CD14-positive monocyte (primary cell): Measurements from ENCODE around the gene TPPP2. TPM values are rescaled to one million over a fixed set of nuclear protein-coding genes. Genes with fewer than 3 reads are reported as not detected.

Experiments used
- DNase-seq, 3 donors: peaks; one replicate each; pipeline ENCODE4 v3.0.0-alpha.2; 2011 to 2022
- H2AFZ ChIP-seq: 2 replicates; pipeline ENCODE4 v1.6.0; 2012; ENCODE audit warnings: mild to moderate bottlenecking, low read depth, low read length, inconsistent platforms; ENCODE audit not compliant: insufficient read depth, poor library complexity, severe bottlenecking
- H3K27ac ChIP-seq, 2 donors: 1 replicate in 1 of 2; 2 replicates in 1 of 2; pipeline ENCODE4 v1.5.1; 2012 to 2013; ENCODE audit warnings: low read length in 2 of 2, control low read depth in 1 of 2, inconsistent platforms in 1 of 2, low read depth in 1 of 2, mild to moderate bottlenecking in 1 of 2
- H3K27me3 ChIP-seq, 2 donors: one replicate each; pipeline versions ENCODE4 v1.6.0 to v1.6.1; 2011 to 2013; ENCODE audit warnings: low read length in 2 of 2; ENCODE audit not compliant: control insufficient read depth in 2 of 2, insufficient read depth in 2 of 2
- H3K36me3 ChIP-seq, 2 donors: replicated peaks in 1 of 2; 1 replicate in 1 of 2; 2 replicates in 1 of 2; pipeline versions ENCODE4 v1.5.1 to v1.6.1; 2012 to 2013; ENCODE audit warnings: low read length in 2 of 2, control low read depth in 1 of 2, inconsistent platforms in 1 of 2, mild to moderate bottlenecking in 1 of 2; ENCODE audit not compliant: insufficient read depth in 2 of 2, control insufficient read depth in 1 of 2
- H3K4me1 ChIP-seq, 2 donors: 1 replicate in 1 of 2; 2 replicates in 1 of 2; pipeline versions ENCODE4 v1.5.1 to v1.6.1; 2012 to 2013; ENCODE audit warnings: low read length in 2 of 2, control low read depth in 1 of 2, inconsistent platforms in 1 of 2, mild to moderate bottlenecking in 1 of 2, moderate library complexity in 1 of 2; ENCODE audit not compliant: insufficient read depth in 2 of 2, control insufficient read depth in 1 of 2
- H3K4me2 ChIP-seq: replicated peaks from 2 replicates; pipeline ENCODE3; 2012; ENCODE audit warnings: low read length, moderate library complexity, mild to moderate bottlenecking; ENCODE audit not compliant: poor library complexity, severe bottlenecking; ENCODE audit errors: extremely low read depth
- H3K4me3 ChIP-seq, 3 experiments: fragments of 200-600 bp in 1 of 3; sonication (generic) in 1 of 3; replicated peaks in 1 of 3; 1 replicate in 2 of 3; 2 replicates in 1 of 3; pipeline ENCODE4 v1.5.1; 2011 to 2013; ENCODE audit warnings: low read length in 3 of 3, mild to moderate bottlenecking in 3 of 3, control low read depth in 2 of 3, low read depth in 2 of 3, inconsistent platforms in 1 of 3, moderate library complexity in 1 of 3
- H3K79me2 ChIP-seq: 2 replicates; pipeline ENCODE4 v1.6.0; 2012; ENCODE audit warnings: mild to moderate bottlenecking, control low read depth, inconsistent platforms, low read length, moderate library complexity; ENCODE audit not compliant: insufficient read depth
- H3K9ac ChIP-seq: 2 replicates; pipeline ENCODE4 v1.6.0; 2017; ENCODE audit warnings: low read length, mild to moderate bottlenecking; ENCODE audit not compliant: insufficient read depth, poor library complexity, severe bottlenecking
- H3K9me3 ChIP-seq, 2 donors: replicated peaks in 1 of 2; 1 replicate in 1 of 2; 2 replicates in 1 of 2; pipeline versions ENCODE4 v1.5.1 to v1.6.1; 2012 to 2013; ENCODE audit warnings: low read length in 2 of 2, control low read depth in 1 of 2; ENCODE audit not compliant: control insufficient read depth in 1 of 2, insufficient read depth in 1 of 2
- H4K20me1 ChIP-seq: 2 replicates; pipeline ENCODE4 v1.6.0; 2012; ENCODE audit warnings: mild to moderate bottlenecking, low read length, control low read depth, moderate library complexity; ENCODE audit not compliant: insufficient read depth
- H3K27ac Mint-ChIP-seq, 7 donors: one replicate each; pipeline ENCODE4 v1.8.0; 2020; ENCODE audit warnings: mild to moderate bottlenecking in 7 of 7, mixed read lengths in 7 of 7, moderate library complexity in 6 of 7, inconsistent platforms in 2 of 7
- H3K27me3 Mint-ChIP-seq, 3 donors: one replicate each; pipeline ENCODE4 v1.8.0; 2021 to 2022; ENCODE audit warnings: low read depth in 3 of 3, mild to moderate bottlenecking in 3 of 3, mixed read lengths in 3 of 3, moderate library complexity in 3 of 3, inconsistent platforms in 1 of 3
- H3K36me3 Mint-ChIP-seq, 2 donors: one replicate each; pipeline ENCODE4 v1.8.0; 2020; ENCODE audit warnings: mixed read lengths in 2 of 2, inconsistent platforms in 1 of 2, mild to moderate bottlenecking in 1 of 2
- H3K4me1 Mint-ChIP-seq: one replicate; pipeline ENCODE4 v1.8.0; 2020; ENCODE audit warnings: mild to moderate bottlenecking, mixed read lengths
- H3K4me3 Mint-ChIP-seq, 2 donors: one replicate each; pipeline ENCODE4 v1.8.0; 2020; ENCODE audit warnings: mild to moderate bottlenecking in 2 of 2, mixed read lengths in 2 of 2, moderate library complexity in 1 of 2
- H3K9me3 Mint-ChIP-seq, 7 donors: one replicate each; pipeline ENCODE4 v1.8.0; 2020 to 2022; ENCODE audit warnings: mixed read lengths in 7 of 7, mild to moderate bottlenecking in 6 of 7, moderate library complexity in 6 of 7, inconsistent platforms in 2 of 7
- CTCF ChIP-seq: fragments of 200-600 bp; IDR thresholded peaks from one replicate; pipeline ENCODE4 v1.8.0; 2022; ENCODE audit warnings: antibody characterized with exemption, mild to moderate bottlenecking
- WGBS: methylation state at CpG from one replicate; pipeline ENCODE4 v1.1.5; 2013; ENCODE audit warnings: missing lambda C conversion rate; ENCODE audit not compliant: insufficient coverage; 5-methylcytosine and 5-hydroxymethylcytosine counted together
- intact Hi-C, 2 donors: fragments of 100-400 bp; cut with micrococcal nuclease; formaldehyde crosslinking; loops; one replicate each; pipeline versions ENCODE4 v1.15.0 to v1.15.1; 2023
- polyA plus RNA-seq, 3 donors: library from polyadenylated mRNA; depleted of rRNA in 1 of 3; unstranded in 2 of 3; stranded (reverse) in 1 of 3; fragments of 300-500 nt in 2 of 3; fragments of >200 nt in 1 of 3; fragmentation: Illumina TruSeq in 2 of 3; gene quantifications; 1 replicate in 2 of 3; 2 replicates in 1 of 3; pipeline ENCODE4 v1.2.3, GENCODE V29; 2012 to 2021

The TPPP2 gene
- polyA plus RNA-seq, 3 donors, result not detected

GRCh38 chr14:21063479-21063878 is 33.5 kb downstream of the TPPP2 start:
- peaks cover 8 to 20% (median 16%) of the 10 kb centered on the region in 3 donors for H3K27me3 Mint-ChIP-seq
- Histone ChIP-seq H3K27me3 (peaks cover 0 to 14% of the 10 kb centered on the region in 2 donors), H3K4me2 (no peak overlapping the region)

GRCh38 chr14:21066882-21067502 is 37.0 kb downstream of the TPPP2 start:
- Histone ChIP-seq H3K27ac (no peak overlapping the region), H3K4me1 (peaks cover 27 to 31% of the 10 kb centered on the region in 2 donors), H3K4me3 (no peak overlapping the region), H3K4me2 (no peak overlapping the region), H4K20me1 (no peaks in the 10 kb centered on the region), H3K9ac (no peak overlapping the region), H3K79me2 (peaks cover 15% of the 10 kb centered on the region), H3K36me3 (no peaks in the 10 kb centered on the region), H2AFZ (no peak overlapping the region), H3K27me3 (peaks cover 0 to 16% of the 10 kb centered on the region in 2 donors), H3K9me3 (no peaks in the 10 kb centered on the region)
- H3K4me1 Mint-ChIP-seq, result peaks cover 29% of the 10 kb centered on the region
- WGBS, result 93% methylated on average over 3 of the region's 7 CpGs
- TF ChIP-seq CTCF, result no peak
- peaks cover 0 to 3% of the 10 kb centered on the region in 2 donors for H3K36me3 Mint-ChIP-seq
- DNase-seq, result no peak
- intact Hi-C loops, result loop anchor here in 1 of 2 donors (5.0 to 10.0 kb wide), 2 partner anchors 35 to 52 kb away; partner anchors contain the start of gene TMEM253
- no peak overlapping the region for H3K27ac Mint-ChIP-seq
- H3K4me3 Mint-ChIP-seq, result no peak overlapping the region
- H3K9me3 Mint-ChIP-seq, result peaks cover 0 to 2% (median 0%) of the 10 kb centered on the region in 7 donors
- H3K27me3 Mint-ChIP-seq, result peaks cover 14 to 28% (median 26%) of the 10 kb centered on the region in 3 donors

More at GRCh38 chr14:21063479-21063878, 33.5 kb downstream of the TPPP2 start:
- 95% methylated on average over 3 of the region's 3 CpGs for WGBS
- no peak for TF ChIP-seq CTCF
- intact Hi-C loops, result loop anchor here in 1 of 2 donors (10.0 kb wide), 1 partner anchor 49 kb away; no protein-coding TSS in a partner anchor
- H3K27ac Mint-ChIP-seq, result no peak overlapping the region
- DNase-seq, result no peak
- H3K4me3 Mint-ChIP-seq, result no peak overlapping the region
- no peak overlapping the region for H3K27ac ChIP-seq
- peaks cover 3% of the 10 kb centered on the region for H3K4me1 Mint-ChIP-seq
- no peak overlapping the region for H3K9ac ChIP-seq
- H3K36me3 Mint-ChIP-seq, result peaks cover 0 to under 1% of the 10 kb centered on the region in 2 donors
- H4K20me1 ChIP-seq, result no peaks in the 10 kb centered on the region
- no peak overlapping the region for H2AFZ ChIP-seq
- no peaks in the 10 kb centered on the region for H3K9me3 ChIP-seq
- H3K9me3 Mint-ChIP-seq, result peaks cover 0 to 2% (median 0%) of the 10 kb centered on the region in 7 donors
- no peak overlapping the region for H3K4me3 ChIP-seq
- H3K36me3 ChIP-seq, result no peaks in the 10 kb centered on the region
- H3K79me2 ChIP-seq, result no peaks in the 10 kb centered on the region
- H3K4me1 ChIP-seq, result peaks cover 1% of the 10 kb centered on the region in 2 donors
